NB4 (cell line): Measurements from ENCODE around the gene CDKAL1.

ENCODE experiments used
- DNase-seq: peaks from one replicate; pipeline ENCODE4 v3.0.0; 2010; ENCODE audit warnings: low read depth
- H3K4me3 ChIP-seq: one replicate; pipeline ENCODE4 v1.5.1; 2011; ENCODE audit warnings: mild to moderate bottlenecking, low read depth, low read length, moderate library complexity
- MYC ChIP-seq: IDR thresholded peaks from 2 replicates; pipeline ENCODE4 v1.6.1; 2011; ENCODE audit warnings: low read depth, low read length
- POLR2A ChIP-seq: IDR thresholded peaks from 2 replicates; pipeline ENCODE4 v1.6.1; 2011; ENCODE audit warnings: mild to moderate bottlenecking; ENCODE audit not compliant: insufficient read length; ENCODE audit errors: extremely low read depth
- TF ChIP-seq, protein P1 (sequence below): IDR thresholded peaks from one replicate; pipeline ENCODE4 v1.5.1; 2012; ENCODE audit warnings: low read depth, low read length
- TF ChIP-seq, protein P2 (sequence below): IDR thresholded peaks from 2 replicates; pipeline ENCODE4 v1.6.1; 2011; ENCODE audit warnings: low read depth, low read length

CDKAL1 gene

DNA sequence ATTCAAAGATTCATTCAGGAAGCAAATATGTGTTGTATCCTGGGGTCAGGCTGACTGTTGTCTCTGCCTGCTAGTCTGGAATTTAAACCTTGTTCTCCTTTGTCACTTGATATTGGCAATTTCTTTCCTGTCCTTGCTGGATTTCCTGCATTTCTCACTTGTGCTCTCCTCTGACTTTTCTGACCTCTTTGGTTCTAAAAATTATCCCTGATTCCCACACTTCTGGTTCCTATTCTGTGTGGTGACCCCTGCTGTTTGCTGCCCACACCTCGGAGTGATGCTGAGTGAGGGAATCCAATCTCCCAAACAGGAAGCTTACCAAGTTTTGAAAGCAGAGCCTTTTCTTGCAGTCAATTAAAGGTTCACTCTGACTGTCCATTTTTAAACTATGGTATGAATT lies 345.3 kb downstream of the CDKAL1 start:
- H3K4me3 ChIP-seq: no peak overlapping the region
- TF ChIP-seq, protein P1, sequence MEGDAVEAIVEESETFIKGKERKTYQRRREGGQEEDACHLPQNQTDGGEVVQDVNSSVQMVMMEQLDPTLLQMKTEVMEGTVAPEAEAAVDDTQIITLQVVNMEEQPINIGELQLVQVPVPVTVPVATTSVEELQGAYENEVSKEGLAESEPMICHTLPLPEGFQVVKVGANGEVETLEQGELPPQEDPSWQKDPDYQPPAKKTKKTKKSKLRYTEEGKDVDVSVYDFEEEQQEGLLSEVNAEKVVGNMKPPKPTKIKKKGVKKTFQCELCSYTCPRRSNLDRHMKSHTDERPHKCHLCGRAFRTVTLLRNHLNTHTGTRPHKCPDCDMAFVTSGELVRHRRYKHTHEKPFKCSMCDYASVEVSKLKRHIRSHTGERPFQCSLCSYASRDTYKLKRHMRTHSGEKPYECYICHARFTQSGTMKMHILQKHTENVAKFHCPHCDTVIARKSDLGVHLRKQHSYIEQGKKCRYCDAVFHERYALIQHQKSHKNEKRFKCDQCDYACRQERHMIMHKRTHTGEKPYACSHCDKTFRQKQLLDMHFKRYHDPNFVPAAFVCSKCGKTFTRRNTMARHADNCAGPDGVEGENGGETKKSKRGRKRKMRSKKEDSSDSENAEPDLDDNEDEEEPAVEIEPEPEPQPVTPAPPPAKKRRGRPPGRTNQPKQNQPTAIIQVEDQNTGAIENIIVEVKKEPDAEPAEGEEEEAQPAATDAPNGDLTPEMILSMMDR: no peak
- no peak for TF ChIP-seq MYC
- TF ChIP-seq, protein P2, sequence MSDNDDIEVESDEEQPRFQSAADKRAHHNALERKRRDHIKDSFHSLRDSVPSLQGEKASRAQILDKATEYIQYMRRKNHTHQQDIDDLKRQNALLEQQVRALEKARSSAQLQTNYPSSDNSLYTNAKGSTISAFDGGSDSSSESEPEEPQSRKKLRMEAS: no peak
- no peak for TF ChIP-seq POLR2A
- no peak for DNase-seq

DNA sequence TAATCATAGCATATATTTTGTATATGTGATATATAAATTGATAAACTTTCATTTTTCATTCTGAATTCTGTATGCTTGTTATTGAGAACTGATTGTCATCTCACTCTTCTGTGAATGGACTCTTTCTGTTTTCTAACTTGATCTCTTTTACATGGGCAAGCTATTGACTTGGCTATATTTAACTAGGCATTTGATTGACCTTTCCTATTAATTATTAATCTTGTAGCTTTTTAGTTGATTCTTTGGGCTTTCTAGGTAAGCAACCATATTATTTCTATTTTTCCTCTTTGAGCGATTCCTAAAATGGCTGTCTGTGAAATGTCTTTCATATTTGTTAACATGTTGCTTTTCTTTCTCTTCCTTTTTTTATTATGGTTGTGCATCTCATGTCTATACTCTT lies 347.1 kb downstream of the CDKAL1 start:
- no peak overlapping the region for H3K4me3 ChIP-seq
- DNase-seq: no peak
- TF ChIP-seq, protein P1: no peak
- TF ChIP-seq, protein P2: no peak
- no peak for TF ChIP-seq MYC
- no peak for TF ChIP-seq POLR2A

DNA sequence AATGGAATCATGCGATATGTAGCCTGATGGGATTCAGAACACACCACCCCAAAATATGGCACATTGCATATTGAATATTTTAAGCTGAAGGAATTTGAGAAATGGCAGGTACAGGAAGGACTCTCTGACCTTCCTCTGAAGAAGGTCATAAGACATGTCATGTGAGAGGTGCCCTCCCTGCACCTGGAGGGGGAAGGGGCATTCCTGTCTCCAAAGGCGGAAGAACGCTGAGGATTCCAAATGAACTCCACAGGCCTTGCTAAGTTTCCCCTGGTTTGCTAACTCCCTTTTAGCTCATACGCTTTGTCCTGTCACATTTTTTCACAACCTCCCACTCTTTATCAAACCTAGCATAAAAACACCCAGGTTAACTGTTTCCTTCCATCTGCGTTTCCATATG lies 347.8 kb downstream of the CDKAL1 start:
- TF ChIP-seq POLR2A (no peak), MYC (no peak)
- TF ChIP-seq, protein P1: no peak
- TF ChIP-seq, protein P2: no peak
- no peak for DNase-seq

DNA sequence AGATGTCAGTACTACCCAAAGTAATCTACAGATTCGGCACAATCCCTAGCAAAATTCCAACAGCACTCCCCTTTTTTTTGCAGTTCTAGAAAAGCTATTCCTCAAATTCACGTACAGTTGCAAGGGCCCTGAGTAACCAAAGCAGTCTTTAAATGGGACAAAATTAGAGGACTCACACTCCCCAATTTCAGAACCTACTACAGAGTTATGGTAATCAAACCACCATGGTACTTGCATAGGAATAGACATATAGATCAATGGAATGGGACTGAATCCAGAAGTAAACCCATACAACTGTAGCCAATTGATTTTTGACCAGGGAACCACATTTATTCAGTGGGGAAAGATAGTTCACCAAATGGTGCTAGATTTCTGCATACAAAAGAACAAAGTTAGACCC lies 350.8 kb downstream of the CDKAL1 start:
- H3K4me3 ChIP-seq: no peak overlapping the region
- TF ChIP-seq, protein P2: no peak
- TF ChIP-seq, protein P1: no peak
- no peak for TF ChIP-seq POLR2A
- no peak for DNase-seq

More for the DNA sequence above, 347.8 kb downstream of the CDKAL1 start:
- no peak overlapping the region for H3K4me3 ChIP-seq

DNA sequence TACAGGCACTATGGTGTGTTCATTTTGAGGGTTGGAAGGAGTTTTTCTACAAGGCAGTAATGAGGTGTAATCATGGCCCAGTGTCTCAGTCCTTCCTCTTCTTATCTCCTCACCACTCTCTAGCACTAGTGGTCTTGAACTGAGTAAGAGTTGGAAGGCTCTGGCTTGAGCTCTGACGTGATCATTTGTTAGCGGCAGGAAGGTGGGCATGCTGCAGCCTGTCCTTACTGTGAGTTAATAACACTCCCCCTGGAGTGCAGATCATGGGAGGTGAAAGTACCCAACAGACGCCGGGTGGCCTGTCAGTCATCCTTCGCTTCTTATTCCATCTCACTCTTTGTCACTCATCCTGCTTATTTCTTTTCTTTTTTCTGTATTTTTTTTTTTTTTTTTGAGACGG lies 356.9 kb downstream of the CDKAL1 start:
- TF ChIP-seq POLR2A (no peak), MYC (no peak)
- TF ChIP-seq, protein P2: no peak
- TF ChIP-seq, protein P1: no peak
- no peak overlapping the region for H3K4me3 ChIP-seq
- DNase-seq: no peak

DNA sequence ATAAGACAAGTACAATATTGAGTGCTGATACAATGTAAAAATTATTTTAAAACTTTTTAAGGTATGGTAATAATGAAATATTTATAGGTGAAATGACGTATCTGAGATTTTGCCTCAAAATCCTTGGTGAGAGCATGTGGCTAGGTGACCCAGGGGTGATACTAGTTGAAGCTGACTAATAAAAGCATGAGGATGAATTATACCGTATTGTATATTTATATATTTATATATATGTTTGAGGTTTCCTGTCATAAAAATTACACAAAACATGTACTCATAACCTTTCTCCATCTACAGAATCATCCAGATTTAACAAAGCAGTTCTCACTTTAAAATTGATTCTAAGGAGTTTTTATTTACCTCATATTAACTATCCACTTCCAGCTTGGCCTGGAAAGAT lies 358.1 kb downstream of the CDKAL1 start:
- H3K4me3 ChIP-seq: no peak overlapping the region
- no peak for DNase-seq
- TF ChIP-seq, protein P1: no peak
- TF ChIP-seq MYC: no peak
